Amniotic stem cell (primary cell): Measurements from ENCODE around the gene LRRC19.

Experiments
- DNase-seq: peaks from one replicate; lab custom pipeline; 2025; lab: John Stamatoyannopoulos, UW

LRRC19 gene

DNA sequence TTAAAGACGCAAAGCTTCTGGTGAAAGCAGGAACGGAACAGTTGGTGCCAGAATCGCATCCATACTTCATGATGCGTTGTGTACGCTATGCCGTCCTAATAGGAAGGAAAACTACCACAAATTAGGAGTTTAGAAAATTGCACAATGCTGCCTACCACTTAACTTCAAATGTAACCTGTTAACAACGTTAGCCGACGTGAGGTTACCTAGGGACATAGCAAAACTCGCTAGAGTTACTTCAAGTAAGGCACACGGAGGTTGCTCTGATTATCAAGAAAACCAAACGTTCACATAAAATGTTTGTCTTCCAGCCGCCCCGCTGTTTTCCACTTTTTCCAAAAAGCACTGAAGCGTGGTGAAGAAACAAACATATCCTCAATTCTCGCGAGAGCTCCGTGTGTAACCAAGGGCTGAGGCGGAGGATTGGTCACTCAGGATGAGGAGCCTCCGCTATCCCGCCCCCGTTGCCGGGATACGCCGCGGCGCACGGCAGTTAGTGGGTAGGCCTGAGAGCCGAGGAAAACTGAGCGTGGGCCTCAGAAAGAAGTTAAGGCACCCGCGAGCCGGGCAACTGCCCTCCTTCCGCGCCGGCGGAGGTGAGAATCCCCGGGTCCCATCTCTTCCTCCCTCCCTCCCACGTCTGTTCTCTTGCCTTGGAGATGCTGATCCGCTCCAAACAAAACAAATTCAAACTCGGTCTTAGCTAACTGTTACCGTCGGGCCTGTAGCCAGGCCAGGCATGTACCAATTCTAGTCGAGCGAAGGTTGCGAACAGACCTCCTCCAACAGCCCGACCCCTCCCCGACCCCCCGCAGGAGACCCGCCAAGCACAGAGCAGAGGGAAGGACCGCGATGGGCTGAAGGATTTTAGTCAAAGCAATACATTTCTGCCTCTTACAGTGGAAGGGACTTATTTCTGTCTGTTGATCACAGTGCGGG is 49.3 kb downstream of the LRRC19 start, which contains the start of gene IFT74:
Gene IFT74 (plus strand): TSS at position 492 of the 939 bp plus-strand sequence. CDS start 5,556 bp downstream, outside the sequence.
- peak; percentile 97 for DNase-seq

DNA sequence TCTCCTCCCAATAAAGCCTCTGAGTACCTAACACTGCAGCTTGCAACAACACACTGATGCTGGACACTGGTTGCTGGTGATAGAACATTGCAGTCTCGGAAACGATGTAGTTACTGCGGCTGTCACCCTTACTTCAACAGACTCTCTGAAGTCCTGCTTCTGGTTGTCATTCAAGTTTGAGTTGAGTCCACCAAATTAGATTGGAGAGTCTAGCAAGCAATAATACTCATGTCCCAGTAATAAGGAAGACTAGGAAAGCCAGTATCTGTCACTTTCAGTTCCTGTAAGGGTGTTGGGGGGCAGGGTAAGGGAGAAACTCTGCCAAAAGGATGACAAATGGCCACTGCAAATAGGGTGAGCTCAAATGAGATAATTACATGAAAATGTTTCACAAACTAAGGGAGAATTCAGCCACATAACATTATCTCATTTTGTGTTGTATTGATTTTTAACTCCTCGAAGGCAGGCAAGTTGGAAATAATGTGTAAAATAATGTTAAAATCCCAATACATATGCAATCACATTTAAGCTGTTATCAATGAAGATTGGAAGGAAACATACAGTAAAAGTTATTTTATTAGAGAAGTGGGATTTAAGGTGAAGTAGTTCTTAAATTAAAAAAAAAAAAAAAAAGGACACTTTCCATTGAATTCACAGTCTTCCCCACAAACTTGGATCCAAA is 50.1 kb downstream of the LRRC19 start:
- no peak for DNase-seq

DNA sequence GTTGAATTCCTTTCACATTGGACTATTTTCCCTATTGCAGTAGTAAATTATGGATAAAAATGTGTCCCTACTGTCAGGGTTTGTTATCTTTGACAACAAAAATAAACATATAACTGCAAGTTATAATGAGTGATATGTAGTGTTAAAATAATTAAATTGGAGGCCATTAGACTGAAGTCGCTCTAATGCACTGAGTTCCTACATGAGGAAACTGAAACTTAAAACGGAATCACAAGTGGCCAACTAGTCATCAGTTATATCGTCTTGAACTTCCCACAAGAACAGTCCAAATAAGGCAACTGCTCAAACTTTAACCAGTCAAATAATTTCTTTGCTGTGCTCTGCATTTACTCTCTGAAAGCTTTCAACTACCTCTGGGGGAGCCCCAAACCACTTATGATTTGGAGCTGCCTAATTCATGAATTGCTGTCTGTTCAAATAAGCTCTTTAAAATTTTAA is 51.4 kb downstream of the LRRC19 start:
- DNase-seq: no peak

DNA sequence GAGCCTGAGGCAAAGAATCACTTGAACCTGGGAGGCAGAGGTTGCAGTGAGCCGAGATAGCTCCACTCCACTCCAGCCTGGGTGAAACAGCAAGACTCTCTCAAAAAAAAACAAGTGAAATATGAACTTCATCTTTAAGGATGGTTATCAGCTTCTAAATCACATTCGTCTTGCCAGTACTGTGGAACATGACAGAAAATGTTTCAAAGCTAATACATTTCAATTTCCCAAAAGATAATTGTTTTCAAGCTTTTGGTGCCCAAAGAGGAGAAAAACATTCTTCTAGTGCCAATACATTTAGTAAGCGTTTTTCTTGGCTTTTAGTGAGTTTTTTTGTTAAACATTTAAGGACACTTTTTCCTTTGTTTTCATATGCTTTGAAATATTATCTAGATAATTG is 53.7 kb downstream of the LRRC19 start:
- no peak for DNase-seq

DNA sequence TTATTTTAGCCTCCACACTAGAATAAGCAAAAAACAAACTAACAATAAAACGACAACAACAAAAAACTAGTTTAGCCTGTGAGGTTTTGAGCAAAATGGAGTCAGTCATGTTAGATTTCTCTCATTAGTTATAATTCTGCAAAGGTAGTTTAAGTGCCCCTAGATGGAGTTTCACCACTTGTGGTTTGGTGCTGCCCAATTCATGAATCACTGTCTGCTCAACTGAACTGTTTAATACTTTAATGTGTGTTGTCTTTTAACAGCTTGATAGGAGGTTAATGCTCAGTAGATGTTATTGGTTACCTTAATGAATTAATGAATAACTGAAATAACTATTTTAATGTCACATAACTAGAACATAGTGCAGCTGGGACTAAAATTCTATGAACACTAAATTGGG is 55.0 kb downstream of the LRRC19 start:
- no peak for DNase-seq

DNA sequence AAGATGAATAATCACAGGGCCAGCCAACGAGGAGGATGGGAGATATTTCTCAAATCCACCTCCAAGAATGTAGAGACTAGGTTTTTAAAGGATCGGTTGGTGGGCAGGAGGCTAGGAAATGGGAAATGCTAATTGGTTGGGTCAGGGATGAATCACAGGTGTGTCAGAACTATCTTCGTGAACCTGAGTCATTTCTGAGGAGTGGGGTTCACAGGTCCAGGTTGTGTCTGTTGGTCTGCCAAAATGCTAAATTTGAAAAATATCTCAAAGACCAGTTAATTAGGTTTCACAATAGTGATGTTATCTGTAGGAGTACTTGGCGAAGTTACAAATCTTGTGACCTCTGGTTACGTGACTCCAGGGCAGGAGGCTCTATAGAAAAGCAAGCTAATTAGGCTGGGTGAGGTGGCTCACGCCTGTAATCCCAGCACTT is 55.8 kb downstream of the LRRC19 start:
- DNase-seq: no peak

DNA sequence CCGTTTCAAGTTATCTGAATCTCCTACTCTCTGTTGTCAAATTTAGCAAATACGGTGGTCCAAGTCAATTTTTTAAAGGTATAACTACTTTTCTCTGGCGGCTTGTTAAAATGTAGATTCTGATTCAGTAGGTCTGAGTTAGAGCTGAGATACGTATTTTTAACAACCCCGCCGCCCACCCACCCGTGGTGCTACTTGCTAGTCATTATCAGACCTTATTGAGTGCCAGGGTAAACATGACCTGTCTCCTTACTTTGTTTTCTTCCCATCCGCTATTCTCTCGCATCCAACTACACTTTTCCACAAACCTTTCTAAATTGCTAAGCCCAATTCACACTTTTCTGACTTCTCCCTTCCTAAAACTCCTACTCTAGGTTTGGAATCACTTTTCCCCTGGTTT is 57.7 kb downstream of the LRRC19 start:
- no peak for DNase-seq

DNA sequence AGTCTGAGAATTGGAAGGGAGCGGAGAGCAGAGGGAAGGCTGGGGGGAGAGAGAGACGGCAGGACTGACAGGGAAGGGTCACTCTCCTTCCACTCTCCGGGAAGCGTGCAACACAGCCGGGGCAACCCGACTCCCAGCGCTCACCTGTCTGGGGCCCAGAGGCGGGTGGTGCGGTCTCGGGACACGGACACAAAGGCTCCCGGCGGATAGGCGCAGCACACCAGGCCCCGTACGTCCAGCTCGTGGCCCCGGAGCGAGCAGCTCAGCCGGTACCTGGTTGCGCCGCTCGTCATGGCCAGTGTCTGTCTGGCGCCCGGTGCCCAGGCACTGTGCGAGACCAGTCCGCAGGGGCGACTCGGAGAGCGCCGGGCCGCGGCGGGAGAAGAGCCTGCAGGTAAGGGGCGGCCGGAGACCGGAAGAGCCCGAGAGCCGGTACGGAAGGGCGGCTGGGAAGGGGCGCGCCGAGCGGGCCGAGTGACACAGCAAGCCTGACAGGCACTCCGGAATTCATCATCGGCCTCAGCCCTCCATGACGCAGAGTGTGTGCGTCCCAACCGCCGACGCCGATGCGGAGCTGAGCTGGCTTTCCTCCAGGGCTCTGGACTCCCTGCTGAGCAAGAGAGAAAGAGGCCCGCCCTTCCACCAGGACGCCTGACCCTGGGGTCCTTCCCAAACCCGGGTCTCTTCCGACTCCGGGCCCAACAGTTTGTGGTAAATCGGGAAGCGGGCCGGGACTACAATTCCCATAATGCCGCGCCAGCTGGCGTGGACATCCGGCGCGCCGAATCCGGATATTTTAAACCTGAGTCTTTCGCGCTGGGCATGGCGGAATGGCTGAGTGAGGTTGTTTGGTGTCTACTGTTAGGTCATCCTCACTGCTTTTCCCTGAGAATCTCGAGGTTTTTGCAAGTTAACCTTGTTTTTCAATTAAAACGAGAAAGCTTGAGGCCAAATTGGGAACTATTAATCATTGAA is 58.4 kb downstream of the LRRC19 start, which contains the start of gene PLAA:
Gene PLAA (minus strand): TSS at position 490 of the 975 bp plus-strand sequence. CDS start 197 bp downstream, at position 293.
- DNase-seq: peak; percentile 88

DNA sequence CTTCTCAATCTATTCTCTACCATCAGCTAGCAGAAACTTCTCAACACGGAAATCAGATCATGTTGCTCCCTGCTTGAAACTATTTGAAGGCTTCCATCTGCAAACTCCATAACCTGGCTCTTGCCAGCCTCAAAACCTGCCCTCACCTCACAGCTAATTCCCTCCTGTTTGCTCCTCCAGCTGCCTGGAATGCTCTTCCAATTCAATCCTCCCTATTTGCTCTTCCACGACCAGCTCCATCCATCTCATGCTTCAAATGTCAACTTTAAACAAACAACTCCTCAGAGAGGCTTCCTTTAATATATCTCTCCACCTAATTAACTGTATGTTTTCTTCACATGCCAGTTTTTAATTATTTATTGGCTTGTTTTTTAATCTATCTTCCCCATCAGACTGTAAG is 59.9 kb downstream of the LRRC19 start:
- no peak for DNase-seq
